ENCODE results near the gene CBX7.

Gene CBX7

DNA sequence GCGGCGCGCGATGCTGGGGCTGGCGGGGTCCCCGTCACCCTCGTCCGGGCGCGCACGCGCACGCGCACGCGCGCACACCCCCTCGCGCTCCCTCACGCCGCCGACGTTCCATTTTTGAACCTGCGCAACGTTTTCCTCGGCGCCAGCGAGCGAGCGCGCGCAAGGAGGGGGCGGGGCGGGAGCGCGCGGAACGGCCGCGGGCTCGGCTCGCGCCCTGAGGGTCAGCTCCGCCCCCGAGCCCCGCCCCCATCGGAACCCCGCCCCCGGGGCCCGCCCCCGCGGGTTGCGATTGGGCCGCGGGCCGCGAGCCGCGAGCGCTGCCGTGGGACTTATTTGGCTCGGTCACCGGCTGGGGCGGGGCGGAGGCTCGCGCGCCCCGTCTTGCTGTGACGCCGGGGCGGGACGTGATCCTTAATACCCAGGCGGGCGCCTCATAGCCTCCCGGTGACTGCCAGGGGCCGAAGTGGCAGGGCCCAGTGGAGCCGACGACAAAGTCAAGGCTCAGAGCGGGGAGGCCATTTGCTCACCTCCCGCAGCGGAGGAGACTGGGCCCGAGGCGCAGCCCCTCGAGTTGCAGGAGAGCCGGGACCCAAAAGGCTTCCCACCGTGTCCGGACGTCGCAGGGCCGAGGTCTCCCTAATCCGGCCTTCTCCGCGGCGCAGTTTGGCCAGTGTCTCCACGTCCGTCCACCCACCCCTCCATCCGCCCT is at the start of gene CBX7:
CBX7 (minus strand) TSS at position 170 of the 709 bp plus-strand sequence. CDS start 236 bp downstream, outside the sequence.
- peak; percentile 84 to 96 for DNase-seq (ENCODE audit: low read depth in 2 of 2)

DNA sequence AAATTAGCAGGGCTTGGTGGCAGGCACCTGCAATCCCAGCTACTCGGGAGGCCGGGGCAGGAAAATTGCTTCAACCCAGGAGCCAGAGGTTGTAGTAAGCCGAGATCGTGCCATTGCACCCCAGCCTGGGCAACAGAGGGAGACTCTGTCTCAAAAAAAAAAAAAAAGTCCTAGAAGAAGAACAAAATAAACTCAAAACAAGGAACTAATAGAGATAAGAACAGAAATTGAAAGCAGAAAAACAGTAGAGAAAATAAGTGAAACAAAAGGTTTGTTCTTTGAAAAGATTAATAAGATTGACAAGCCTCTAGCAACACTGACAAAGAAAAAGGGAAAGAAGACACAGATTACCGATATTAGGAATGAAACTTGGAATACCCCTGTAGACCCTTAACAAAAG is 45.1 kb upstream of the CBX7 start:
- DNase-seq (ENCODE audit: low read depth in 2 of 2): no peak

DNA sequence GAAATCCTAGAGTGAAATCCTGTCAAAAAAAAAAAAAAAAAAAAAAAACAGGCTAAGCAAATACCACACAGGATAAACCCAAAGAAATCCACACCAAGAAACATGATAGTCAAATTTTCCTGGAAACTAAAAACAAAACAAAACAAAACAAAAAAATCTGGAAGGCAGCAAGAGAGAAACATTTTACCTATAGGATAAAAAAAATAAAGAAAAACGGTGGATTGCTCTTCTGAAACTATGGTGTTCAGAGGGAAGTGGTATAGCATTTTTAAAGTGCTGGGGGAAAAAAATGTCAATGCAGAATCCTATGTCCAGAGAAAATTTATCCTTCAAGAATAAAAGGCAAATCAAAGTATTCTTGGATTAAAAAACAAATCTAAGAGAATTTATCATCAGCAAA is 41.6 kb upstream of the CBX7 start:
- no peak for DNase-seq (ENCODE audit: low read depth in 2 of 2)

DNA sequence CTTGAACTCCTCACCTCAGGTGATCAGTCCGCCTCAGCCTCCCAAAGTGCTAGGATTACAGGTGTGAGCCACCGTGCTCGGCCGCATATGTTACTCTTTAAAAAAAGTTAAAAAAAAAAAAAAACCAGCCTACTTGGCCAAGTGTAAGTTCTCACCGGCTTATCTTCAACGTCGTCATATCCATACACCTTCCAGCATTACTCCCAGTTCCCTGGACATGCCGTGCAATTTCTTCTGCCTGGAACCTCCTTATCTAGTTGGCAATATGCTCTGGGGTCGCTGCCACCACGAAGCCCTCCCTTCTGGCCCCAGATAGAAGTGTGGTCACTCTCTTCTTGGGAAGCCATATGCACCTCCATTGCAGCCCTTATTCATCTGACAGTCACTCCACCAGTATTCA is 36.3 kb upstream of the CBX7 start:
- no peak for DNase-seq (ENCODE audit: low read depth in 2 of 2)

DNA sequence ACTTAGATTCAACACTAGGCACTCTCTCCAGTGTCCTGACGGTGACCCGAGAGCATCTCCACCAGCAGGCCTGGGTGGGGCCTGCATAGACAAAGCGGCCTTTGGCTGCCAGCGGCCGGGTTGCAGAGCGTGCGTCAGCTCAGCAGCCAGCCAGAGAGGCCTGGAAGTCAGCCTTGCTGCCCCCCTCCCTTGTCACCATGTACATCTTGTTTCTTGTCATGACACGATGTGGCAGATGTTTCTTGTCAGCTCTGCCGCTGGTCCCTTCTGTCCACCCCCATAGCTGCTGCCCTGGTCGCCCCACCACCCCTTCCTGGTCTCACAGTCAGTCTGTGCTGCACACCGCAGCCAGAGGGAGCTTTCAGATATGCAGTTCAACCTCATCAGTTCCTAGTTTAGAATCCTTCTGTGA is 33.1 kb upstream of the CBX7 start:
- no peak for DNase-seq (ENCODE audit: low read depth in 2 of 2)

DNA sequence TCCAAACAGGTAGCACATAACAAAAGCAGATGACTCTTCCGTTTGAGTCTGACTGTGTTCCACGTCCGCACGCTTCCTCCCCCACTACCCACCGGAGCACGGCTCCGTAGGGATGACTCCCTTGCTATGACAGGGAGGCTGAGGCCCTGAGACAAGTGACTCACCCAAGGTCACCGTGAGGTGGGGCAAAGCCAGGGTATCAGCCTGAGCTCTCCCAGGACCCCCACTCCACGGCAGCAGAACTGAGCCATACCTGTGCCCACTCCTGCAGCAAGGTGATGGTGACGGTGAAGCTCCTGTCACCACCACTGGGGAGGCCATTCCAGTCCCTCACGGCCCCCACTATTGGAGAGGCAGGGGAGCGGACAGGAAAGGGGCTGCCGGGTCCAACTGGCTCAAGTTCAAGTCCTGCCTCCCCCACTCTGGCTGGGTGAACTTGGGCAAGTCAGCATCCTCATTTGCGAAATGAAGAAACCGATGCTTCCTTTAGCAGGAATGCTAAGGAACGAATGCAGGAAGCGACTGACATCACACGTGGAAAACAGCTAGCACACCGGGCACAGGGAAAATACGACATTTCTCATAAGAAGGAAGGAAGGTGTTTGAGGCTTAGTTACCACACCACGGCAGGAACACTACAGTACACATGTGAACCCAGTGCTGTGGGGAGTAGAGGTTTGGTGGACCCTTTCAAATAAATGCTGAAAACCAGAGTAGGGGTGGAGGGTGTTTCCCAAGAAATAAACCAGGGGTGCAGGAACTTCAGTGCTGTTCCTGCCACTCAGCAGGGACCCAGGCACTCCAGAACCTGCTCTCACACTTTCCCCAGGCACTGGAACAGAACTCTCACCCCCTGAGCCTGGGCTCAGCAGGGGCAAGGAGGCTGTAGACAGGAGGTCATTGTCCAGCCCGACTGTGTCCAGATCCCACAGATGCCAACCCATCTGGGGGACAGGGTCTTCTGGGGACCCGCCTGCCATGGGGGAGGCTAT is 32.4 kb upstream of the CBX7 start:
- no peak for DNase-seq (ENCODE audit: low read depth in 2 of 2)

DNA sequence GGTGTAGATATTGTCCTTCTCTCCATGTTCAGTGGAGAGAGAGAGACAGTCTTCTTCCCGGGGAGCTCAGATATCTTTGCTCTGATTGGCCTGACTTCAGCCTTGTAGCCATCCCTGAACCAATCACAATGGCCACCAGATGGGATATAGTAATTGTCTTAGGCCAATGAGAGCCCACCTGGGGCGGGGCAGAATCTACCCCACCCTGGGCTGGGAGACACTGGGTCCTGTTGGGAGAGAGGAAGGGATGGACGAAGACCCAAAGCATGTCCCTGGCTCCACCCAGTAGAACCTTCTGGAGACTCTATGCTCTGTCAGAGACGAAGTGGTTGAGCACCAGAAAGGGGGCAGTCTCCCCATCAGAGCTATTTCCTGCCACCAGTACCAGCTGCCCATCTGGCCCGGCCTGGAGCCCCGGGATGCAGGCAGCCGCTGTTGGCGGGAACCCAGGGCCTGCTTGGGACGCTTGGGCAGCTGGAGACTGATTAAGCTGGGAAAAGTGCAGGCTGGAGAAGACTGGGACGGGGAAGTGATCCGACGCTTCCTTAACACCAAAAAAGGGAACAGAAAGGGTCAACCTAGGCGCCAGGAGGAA is 31.6 kb upstream of the CBX7 start:
- no peak for DNase-seq (ENCODE audit: low read depth in 2 of 2)

DNA sequence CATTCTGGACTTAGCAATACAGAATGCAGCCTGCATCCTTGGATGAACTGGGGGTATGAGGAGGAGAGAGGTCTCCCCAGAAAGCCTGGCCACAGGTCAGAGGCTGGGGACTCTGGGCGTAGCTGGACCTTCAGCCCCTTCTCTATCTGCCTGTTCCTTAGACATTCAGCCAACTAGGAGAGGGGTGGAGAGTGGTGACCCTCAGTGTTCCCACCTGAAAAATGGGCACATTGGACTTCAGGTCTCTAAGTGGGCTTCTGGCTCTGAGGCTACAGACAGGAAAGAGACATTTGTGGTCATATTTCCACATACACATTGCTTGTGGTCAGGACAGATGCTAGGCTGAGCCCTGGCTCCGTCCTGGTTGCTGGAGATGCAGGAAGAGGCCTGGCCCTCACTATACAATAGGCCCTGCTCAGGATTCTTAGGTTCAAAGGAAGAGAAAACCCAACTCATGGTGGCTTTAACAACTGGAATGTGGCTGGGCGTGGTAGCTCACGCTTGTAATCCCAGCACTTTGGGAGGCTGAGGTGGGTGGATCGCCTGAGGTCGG is 30.1 kb upstream of the CBX7 start:
- no peak for DNase-seq (ENCODE audit: low read depth in 2 of 2)

DNA sequence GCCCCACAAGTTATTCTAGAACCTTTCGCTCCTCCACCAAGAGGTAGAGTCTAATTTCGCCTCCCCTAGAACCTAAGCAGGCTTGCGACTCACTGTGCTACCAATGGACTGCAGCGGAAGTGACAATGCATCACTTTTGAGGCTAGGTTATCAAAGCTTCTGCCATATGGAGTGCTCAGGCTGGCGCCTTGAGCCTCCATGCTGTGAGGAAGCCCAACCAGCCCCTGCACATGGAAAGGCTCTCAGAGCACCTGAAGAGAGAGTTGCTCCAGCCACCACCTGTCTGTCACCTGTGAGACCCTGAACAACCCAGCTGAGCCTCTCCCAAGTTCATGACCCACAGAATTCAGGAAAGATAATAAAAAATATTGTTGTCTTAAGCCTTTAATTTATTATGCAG is 29.3 kb upstream of the CBX7 start:
- DNase-seq (ENCODE audit: low read depth in 2 of 2): no peak

DNA sequence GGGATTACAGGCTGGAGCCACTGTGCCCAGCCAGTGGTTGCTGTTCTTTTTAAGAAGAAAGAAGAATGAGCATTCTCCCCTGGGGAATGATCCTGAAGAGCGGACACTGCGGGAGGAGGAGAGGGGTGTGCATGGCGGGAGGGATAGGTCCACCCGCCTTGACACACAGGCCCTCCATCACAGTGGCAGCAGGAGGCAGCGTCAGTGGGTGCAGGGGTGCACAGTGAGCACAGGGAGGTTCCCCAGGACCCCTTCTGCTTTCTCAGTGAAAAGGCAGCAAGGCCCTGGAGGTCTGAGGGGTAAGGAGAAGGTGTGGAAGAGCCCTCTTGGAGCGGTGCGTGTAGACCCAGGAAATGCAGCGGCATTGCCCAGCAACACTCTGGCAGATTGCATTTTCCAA is 28.9 kb upstream of the CBX7 start:
- no peak for DNase-seq (ENCODE audit: low read depth in 2 of 2)

DNA sequence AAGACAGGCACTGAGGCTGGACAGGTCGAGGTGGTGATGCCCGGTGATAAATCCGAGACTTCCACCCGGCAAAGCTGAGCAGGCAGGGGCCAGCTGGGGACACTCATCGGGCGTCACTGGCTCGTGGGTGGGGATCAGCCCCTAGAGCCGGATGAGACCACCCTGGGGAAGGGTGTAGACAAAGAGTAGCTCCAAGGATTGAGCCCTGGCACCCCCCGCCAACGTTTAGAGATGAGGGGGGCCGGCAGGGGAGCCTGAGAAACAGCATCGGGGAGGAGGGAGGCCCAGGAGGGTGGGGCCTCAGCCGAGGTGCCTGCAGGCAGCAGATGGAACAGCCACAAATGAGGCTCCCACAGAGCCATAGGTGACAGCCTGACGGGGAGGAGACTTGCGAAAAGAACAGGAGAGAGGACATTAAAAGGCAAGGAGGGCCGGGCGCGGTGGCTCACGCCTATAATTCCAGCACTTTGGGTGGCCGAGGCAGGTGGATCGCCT is 27.4 kb upstream of the CBX7 start:
- no peak for DNase-seq (ENCODE audit: low read depth in 2 of 2)

DNA sequence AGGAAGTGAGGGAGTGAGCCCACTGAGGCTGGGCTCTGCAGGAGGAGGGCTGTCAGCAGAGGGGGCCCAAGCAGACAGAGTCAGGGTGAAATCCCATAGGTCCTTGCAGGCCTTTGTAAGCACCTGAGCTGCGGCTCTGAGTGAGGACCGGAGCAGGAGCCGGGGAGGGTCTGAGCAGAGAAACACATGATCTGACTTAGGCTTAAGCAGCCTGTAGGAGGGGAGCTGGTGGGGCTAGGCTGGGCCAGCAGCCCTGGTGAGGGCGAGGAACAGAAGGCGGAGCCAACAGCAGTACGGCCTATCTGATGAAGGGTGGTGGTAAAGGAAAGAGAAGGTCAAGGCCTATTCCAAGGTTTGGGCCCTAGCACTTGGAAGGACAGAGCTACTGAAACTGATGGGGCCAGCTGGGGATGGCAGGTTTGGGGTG is 26.9 kb upstream of the CBX7 start:
- DNase-seq (ENCODE audit: low read depth in 2 of 2): no peak

DNA sequence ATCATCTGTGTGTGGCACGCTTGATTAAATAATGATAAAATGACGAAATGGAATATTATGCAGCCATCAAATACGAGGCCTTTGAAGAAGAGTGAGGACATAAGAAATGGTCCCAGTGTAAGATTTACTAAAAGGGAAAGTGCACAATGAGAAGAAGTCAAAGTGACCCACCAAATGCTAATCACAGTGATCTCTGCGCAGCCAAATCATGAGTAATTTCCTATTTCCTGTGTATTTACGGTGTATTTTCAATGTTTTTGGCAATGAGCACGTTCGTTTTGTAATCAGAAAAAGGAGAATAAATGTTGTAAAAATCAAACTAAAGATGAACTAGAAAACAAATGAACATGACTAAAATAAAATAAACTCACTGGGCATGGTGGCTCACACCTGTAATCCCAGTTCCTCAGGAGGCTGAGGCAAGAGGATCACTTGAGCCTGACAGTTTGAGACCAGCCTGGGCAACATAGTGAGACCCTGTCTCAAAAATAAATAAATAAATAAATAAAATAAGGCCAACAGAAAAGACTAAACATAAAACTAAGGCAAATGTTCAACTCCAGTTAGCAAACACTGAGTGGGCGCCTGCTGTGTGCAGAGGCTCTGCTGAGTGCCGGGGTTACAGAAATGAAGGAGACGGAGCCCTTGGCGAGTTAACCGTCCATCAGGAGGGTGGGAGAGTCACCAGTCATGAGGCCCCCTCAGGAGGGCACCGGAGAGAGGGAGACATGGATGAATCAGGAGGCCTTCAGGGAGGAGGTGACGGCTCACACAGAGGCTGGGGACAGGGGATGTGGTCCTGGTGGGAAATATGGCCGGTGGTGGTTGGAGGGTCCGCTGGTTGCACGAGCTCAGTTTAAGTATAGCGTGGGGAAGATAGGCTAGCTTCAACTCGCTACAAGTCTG is 26.0 kb upstream of the CBX7 start:
- DNase-seq (ENCODE audit: low read depth in 2 of 2): no peak

DNA sequence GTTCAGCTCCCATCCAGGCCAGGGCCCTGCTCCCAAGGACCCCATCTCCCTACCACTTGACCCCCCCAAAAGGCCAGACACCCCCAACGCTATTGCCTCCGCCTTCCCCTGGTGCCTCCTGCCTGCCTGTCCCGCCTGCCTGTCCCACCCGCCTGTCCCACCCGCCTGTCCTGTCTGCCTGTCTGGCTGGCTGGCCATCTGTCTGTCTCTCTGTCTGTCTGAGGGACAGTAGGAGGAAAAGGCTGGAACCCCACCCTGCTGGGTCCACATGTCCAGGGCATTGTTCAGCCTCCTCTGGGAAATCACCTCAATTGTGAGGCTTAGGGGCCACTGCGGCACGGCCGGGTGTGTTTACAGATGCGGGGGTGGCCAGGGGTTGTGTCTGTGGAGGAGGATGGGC is 25.3 kb upstream of the CBX7 start:
- no peak for DNase-seq (ENCODE audit: low read depth in 2 of 2)

DNA sequence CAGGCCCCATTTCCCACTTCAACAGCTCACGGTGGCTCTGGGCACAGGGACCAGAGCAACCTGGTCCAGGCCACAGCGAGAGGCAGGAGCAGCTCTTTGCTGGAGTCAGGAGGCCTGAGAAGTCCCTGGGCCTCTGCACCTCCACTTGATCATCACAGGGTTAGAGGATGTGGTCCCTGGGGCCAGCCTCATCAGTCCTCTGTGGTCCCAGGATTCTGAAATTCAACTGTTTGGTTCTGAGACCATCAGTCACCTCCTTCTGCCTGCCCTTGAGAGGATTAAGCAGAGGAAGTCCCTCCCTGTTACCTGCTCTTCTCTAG is 24.9 kb upstream of the CBX7 start:
- no peak for DNase-seq (ENCODE audit: low read depth in 2 of 2)

DNA sequence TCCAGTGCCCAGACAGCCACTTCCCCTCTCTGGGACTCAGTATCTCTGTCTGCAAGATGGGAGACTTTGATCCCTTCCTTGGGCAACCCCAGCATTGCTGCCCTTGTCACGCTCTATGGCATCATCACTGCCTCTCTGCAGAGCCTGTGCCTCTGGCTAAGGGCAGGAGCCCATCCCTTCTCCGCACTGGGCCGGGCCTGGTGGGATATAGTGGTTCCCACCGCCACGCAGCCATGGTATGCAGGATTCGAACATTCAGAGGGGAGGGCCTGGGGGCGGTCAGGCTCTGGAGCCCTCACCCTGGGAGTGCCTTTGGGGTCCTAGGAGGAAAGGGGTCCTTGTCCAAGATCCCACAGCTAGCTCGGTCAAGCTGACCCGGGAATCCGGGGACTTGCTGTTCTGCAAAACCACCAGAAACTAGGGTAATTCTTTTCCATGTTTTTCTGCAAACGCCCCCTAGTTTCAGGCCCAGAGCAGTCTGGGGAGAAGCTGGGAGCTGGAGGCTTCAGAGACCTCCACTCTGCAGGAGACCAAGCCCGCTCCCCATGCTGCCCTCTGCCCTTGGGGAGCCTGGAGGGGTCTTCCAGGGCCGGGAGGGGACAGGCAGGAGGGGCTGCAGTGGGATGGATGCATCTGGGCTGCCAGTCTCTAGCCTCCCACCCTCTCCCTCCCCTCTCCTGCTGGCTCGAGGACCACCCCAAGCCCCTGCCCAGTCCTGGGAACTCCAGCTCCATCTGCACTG is 24.4 kb upstream of the CBX7 start:
- DNase-seq (ENCODE audit: low read depth in 2 of 2): no peak

DNA sequence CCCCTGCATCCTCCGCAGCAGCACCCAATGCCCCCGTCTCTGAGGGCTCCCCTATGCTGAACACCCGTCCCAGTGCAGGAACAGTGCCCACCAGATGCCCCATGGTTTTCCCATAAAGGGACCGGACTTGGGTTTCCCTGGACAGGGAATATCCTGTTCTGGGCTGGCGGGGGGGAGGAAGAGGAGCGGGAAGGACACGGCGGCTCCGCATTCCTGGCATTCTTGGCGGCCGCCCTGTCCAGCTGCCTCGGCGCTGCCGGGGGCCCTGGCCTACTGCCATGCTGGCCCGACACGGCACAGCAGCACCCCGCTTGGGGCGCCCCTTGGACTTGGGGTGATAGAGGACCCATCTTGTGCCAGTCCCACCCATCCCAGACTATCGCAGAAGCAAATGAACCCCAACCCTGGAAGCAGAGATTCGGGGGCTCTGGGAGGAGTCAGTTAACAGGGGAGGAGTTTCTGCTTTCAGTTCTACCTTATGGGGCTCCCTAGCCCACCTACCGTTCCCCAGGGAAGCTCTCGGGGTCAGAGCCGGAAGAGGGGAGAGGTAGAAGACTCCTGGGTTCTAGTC is 23.7 kb upstream of the CBX7 start:
- DNase-seq (ENCODE audit: low read depth in 2 of 2): no peak

DNA sequence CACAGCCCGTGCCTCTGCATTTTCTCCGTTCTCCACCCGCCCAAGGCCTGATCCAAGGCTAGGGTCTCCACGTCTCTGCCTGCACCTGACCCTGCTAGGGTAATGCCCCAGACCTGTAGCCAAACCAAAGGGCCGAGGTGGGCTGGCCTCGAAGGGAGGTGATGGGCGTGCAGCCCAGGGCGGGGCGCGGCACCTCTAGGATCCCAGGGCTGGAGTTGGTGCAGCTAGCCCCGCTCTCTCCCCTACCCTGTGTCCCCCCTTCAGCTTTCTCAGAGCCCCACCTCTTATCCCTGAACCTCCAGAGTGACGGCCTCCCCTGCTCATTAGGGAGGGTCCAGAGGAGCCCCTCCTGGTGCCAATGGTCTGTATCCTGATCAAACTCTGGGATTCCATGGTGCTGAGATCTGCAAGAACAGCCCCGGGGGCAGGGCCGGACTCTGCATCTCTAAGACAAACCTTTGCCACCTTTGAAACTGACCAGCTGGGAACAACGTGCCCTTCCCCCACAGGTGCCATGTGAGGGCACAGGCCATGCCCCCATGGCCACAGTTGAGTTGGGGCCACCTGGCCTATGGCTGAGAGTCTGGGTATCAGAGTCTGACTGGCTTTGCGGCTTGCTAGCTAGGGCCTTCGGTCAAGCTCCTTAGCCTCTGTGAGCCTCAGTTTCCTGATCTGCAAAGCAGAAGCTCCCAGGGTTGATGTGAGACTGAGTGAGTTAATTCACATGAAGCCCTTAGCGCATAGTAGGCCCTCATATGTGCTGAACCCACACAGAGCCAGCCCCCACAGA is 23.1 kb upstream of the CBX7 start:
- no peak for DNase-seq (ENCODE audit: low read depth in 2 of 2)
